Adrenal gland (tissue), 5 donors: ENCODE data around the gene UBXN6.
A peak's percentile ranks its signal among the peaks of the same experiment; 100 is the strongest.

Experiments used
- CTCF ChIP-seq, 6 experiments: fragments of 450-650 bp in 4 of 6; fragments of 200-600 bp in 2 of 6; sonication (generic) in 1 of 6; IDR thresholded peaks; 1 replicate in 5 of 6; 2 replicates in 1 of 6; pipeline versions ENCODE4 v1.5.1 to v1.8.0; 2016 to 2021; ENCODE audit warnings: antibody characterized with exemption in 6 of 6, mild to moderate bottlenecking in 2 of 6, moderate library complexity in 1 of 6
- POLR2A ChIP-seq, 2 donors: fragments of 450-650 bp; IDR thresholded peaks; one replicate each; pipeline ENCODE4 v1.6.1; 2017; ENCODE audit warnings: antibody characterized with exemption in 2 of 2, mild to moderate bottlenecking in 2 of 2, moderate library complexity in 1 of 2
- donor health status: DM: no; HTN: no; CAD: no.

GRCh38 chr19:4448147-4448985 is 9.2 kb downstream of the UBXN6 start:
- TF ChIP-seq POLR2A (IDR thresholded peaks at IDR 0.05): peak in 1 of 2 donors; percentile 19
- no peak for TF ChIP-seq CTCF (IDR thresholded peaks at IDR 0.05)
